GM11168 (cell line): ENCODE data around the gene LPGAT1.

ENCODE experiments used
- in situ Hi-C: fragments of 300-500 bp; cut with MboI; formaldehyde crosslinking; loops from one replicate; pipeline ENCODE4 v1.12.0; 2022; ENCODE audit warnings: low sequenced_read_pairs; ENCODE audit not compliant: unreplicated experiment

LPGAT1 gene

GRCh38 chr1:211829343-211830054 lies 1.1 kb downstream of the LPGAT1 start:
- in situ Hi-C loops: loop anchor here (10.0 kb wide), 1 partner anchor 125 kb away; no protein-coding TSS in a partner anchor

- in situ Hi-C loops: no loop called here
Measured at GRCh38 chr1:211828584-211829342, 1.8 kb downstream of the LPGAT1 start.

DNA sequence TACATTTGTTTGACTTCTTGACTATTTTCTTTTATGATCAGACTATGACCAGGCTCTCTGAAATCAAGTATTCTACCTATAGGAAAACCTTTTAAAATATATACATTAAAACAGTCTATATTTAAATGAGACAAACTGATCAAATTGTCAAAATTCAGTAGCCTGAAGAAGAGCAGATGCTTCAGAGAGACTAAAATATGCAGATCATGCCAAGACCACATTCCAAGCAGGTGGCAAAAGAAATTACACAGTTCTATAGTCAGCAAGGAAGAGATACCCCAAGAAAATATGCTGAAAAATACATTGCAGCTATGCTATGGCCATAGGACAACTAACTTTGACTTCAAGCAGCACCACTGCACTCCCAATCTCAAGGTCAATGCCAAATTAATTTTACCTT lies 3.5 kb downstream of the LPGAT1 start:
- in situ Hi-C loops: no loop called here

DNA sequence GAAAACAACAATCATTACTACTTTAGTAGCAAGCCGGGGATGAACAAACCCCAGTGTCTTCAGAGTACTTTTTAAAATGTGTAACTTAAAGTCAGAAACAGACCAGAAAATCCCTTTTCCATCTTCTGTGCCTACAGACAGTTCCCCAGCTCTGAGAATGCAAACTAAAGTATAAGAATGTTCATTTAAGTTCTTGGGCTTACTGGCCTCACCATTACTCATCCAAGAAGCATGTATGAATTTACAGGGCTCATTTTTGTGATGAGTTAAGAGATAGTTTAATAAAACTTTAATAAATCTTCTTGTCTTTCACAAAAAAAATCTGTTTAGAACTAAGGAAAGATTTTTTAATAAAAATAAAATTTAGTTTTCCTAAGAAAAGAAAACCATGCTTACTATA lies 4.6 kb downstream of the LPGAT1 start:
- in situ Hi-C loops: no loop called here

DNA sequence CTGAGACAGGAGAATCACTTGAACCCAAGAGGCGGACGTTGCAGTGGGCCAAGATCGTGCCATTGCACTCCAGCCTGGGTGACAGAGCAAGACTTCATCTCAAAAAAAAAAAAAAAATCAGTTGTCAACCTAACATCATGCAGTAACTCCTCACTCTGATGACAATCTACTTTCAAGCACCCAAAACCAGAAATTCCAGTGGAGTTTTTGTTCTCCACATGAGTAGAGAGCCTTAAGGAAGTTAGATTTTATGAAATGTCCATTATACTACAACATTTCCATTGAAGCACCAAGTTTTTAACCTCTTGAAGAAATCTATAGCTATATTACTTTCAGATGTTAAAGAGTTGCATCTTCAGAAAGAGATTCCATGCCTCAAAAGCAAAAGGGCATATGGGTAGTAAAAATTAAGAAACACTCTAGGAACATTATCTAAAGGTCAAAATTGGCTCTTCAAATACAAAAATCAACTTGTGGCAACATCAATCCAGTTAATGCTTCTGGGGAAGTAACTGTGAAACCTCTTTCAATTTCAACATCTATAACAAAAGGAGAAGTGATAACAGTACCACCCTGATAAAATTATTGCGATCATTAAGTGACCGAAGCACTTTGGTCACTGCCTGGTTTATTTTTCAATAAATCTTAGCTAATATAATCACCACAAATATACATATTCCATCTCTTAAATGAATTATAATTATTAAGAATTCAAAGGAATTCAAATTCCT lies 7.7 kb downstream of the LPGAT1 start:
- in situ Hi-C loops: no loop called here

DNA sequence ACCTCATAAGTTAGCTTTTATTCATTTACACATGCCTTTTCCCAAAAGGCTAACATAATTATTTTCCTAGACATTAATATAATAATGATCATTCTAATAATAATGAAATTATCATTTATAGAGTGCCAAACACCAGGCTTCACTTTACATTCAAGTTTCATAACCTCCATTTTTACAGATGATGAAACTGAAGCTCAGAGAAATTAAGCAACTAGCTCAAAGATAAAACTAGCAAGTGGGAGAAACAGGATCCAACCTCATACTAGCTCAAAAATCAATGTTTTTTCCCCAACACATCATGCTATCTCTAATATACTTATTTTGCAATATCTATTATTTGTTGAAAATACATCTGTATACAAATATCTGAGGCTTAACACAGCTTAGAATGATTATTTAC lies 14.0 kb downstream of the LPGAT1 start:
- in situ Hi-C loops: no loop called here

DNA sequence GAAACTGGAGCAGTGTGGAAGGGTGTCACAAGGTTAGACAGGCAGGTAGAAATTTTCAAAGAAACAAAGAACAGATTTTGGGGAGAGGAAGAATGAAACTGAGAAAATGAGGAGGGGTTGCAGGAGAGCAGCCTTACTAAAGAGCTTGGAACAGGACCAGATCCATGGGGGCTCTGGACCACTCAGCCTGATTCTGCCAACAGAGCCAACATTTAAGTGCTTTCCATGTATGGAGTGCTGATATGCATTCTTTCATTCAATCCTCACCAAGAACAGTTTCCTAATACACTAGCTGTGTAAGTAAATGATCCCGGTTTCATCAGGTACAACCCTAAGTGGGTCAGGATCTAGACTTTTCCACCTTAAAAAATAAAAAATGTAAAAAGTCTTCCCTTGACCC lies 16.2 kb downstream of the LPGAT1 start:
- in situ Hi-C loops: no loop called here

DNA sequence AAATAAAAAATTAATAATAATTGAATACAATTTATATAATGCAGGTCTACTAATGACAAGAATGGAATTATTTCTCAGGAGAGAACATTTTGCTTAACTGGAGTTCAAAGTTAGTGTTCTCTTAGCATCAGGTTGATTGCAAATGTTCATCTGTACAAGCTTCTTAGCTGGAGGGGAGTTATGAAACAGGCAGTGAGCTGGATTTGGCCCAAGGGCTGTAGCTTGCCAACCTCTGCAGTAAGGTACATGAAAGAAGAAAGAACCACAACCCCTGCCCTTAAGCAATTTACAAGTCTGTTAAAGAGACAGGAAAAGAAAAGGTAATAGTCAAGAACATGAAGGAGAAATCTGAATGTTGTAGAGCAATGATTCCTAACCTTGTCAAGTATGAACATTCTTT lies 17.0 kb downstream of the LPGAT1 start:
- in situ Hi-C loops: no loop called here

GRCh38 chr1:211812584-211812983 lies 18.0 kb downstream of the LPGAT1 start:
- in situ Hi-C loops: no loop called here

- in situ Hi-C loops: no loop called here
Measured at GRCh38 chr1:211811848-211812247, 18.7 kb downstream of the LPGAT1 start.

DNA sequence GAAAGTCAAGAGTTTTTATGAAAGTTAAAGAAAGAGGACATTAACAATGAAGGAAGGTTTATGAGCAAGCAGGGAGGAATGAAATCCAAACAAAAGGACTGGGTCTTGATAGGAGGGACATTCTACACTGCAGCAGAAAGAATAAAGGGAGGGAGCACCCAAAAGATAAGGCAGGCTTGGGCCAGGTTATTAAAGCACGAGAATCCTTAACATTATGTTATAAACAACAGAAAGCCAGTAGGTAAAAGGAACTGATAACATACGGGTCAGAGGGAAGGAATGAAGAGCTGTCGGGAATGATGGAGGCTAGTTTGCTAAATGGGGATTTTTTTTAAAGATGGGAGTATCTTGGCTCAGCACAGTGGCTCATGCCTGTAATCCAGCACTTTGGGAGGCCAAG lies 19.4 kb downstream of the LPGAT1 start:
- in situ Hi-C loops: no loop called here

DNA sequence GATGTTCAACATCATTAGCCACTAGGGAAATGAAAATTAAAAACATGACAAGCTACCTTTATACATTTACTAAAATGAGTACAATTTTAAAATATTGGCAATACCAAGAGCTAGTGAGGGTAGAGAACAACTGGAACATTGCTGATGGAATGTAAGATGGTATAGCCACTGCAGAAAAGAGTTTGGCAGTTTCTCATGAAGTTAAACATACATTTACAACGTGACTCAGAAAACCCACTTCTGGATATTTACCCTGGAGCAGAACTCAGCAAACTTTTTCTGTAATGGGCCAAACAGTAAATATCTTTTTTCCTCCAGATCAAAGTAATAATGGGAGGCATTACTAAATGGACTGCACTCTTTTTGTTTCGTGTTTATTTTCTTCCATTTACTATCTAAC lies 22.1 kb downstream of the LPGAT1 start:
- in situ Hi-C loops: no loop called here

GRCh38 chr1:211804915-211805314 lies 25.6 kb downstream of the LPGAT1 start:
- in situ Hi-C loops: no loop called here

DNA sequence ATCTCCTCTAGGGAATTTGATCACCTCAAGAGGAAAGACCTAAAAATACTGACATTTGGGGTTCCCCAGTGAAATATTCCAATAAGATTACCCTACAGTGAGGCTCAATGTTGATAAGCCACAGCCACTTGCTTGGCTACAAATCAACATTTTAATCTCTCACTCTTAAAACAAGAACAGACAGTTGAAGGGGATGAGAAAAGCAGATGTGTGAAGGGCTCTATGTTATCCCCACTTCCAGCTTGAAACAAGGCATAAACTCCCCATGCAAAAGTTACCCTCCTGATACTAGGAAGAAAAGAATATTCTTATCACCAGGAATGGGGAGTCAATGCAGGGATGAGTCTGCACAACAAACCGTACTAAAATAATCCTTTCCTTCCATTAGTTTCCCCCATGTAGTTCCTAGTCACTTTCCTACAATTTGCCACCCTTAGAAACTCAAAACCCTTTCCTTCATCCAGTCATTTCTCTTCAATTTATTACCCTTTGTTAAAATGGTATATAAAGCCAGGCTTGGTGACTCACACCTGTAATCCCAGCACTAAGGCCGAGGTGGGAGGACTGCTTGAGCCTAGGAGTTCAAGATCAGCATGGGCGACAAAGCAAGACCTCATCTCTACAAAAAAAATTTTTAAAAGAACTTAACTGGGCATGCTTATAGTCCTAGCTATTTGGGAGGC lies 29.5 kb downstream of the LPGAT1 start:
- in situ Hi-C loops: no loop called here

DNA sequence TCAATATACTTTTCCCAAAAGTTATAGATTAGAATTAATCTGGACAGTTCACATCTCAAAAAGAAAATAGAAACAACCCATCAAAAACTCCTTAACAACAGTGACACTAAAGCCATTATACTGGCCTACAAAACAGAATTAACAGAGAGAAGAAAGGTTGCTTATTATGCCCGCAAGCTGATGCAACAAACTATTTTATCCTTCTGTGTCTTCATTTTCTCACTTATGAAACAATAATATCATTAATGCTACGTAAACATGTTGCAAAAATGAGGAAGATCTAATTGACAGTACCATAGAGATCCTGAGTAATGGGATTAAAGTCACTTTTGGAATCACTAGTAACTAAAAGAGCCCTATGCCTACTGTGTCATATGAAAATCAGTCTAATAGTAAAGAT lies 32.6 kb downstream of the LPGAT1 start:
- in situ Hi-C loops: no loop called here

GRCh38 chr1:211791979-211792378 lies 38.6 kb downstream of the LPGAT1 start:
- in situ Hi-C loops: no loop called here

DNA sequence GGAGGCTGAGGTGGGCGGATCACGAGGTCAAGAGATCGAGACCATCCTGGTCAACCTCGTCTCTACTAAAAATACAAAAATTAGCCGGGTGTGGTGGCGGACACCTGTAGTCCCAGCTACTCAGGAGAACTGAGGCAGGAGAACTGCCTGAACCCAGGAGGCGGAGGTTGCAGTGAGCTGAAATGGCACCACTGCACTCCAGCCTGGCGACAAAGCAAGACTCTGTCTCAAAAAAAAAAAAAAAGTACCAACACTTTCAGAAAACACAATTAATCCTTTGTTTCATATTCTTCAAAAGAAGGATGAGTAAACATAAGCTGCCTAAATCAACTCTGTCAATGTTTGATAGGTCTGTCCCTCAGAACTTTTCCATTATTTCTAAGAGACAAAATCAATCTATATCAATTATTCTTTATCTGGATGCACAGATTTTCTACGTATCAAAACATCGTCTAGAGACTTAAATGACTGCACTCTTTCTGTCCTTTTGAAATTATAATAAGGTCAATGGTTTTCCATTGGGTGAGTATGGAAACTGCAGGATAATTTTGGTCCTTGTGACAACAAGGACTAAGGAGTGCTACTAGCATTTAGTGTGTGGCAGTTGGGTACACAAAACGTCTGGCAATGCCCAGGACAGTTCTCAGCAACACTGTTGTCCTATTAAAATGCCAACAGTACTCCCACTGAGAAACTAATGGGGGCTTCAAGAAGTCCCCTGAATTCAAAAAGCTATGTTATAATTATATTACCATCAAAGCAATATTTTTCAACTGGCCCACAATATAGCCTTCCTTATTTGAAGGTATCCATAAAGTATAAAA lies 40.7 kb downstream of the LPGAT1 start:
- in situ Hi-C loops: no loop called here

GRCh38 chr1:211788626-211789025 lies 41.9 kb downstream of the LPGAT1 start:
- in situ Hi-C loops: no loop called here

- in situ Hi-C loops: no loop called here
Measured at GRCh38 chr1:211783897-211784296, 46.7 kb downstream of the LPGAT1 start.

- in situ Hi-C loops: no loop called here
Measured at GRCh38 chr1:211783266-211783665, 47.3 kb downstream of the LPGAT1 start.
